GM19328 (cell line): Measurements from ENCODE around the gene LBX2.
"Not testable (repeated sequence)": the region's sequence is repeated elsewhere in the genome, so short reads cannot be mapped to it uniquely, and the experiment has no call there.

Experiments
- ATAC-seq: cut with Tn5 transposase; IDR thresholded peaks from one replicate; pipeline ENCODE4 v1.9.1; 2021; ENCODE audit warnings: mild to moderate bottlenecking, moderate library complexity; ENCODE audit not compliant: unreplicated experiment

LBX2 gene

GRCh38 chr2:74486141-74486540 lies 13.3 kb downstream of the LBX2 start:
- ATAC-seq = no peak

GRCh38 chr2:74483675-74484164 lies 15.7 kb downstream of the LBX2 start:
- ATAC-seq = not testable (repeated sequence)

DNA sequence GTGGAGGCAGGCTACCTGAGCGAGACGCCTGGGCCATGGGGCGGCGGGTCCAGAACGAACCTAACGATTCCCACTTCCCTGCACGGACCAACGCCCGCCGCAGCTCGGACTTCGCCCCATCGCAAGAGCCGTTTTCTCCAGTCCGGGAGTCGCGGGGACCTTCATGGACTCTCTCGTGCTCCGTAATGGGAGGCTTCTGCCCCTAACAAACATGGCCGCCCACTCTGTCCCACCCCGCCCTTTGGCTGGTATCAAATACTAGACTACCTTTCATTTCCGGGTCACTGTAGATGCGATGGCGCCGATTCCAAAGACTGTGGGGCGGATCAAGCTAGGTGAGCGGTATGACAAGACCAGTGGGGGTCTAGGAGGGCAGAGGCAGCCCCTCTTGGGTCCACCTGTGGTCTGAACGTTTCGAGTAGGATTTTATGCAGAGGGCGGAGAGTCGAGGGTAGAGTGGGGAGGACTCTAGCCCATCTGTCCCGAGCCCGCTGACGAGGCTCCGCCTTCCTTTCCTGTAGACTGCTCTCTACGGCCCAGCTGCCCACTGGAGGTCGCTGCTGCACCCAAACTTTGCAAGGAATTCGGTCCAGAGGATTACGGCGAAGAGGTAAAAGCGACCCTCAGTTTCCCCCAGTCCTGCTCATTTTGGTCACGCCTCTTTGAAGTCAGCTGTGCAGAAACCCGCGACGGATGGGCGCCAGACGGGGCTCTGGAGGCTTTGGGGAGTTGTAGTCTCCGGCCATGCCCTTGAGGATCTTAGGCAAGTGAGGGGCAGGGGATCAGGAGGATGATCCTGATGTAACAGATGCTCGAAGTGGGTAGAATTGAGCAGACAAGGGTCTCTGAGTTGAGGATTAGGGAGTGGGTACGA lies 16.4 kb downstream of the LBX2 start, which contains the start of the genes CCDC142 and TTC31:
TSS of gene CCDC142 (minus strand) at position 198 of the 874 bp plus-strand sequence. CDS start at position 37, 161 bp downstream.
TSS of gene TTC31 (plus strand) at position 281 of the 874 bp plus-strand sequence. CDS start at position 296, 15 bp downstream.
- ATAC-seq = peak; percentile 86

GRCh38 chr2:74481961-74482800 lies 17.2 kb downstream of the LBX2 start:
- peak; percentile 32 for ATAC-seq

GRCh38 chr2:74481431-74481830 lies 18.0 kb downstream of the LBX2 start:
- ATAC-seq = no peak

DNA sequence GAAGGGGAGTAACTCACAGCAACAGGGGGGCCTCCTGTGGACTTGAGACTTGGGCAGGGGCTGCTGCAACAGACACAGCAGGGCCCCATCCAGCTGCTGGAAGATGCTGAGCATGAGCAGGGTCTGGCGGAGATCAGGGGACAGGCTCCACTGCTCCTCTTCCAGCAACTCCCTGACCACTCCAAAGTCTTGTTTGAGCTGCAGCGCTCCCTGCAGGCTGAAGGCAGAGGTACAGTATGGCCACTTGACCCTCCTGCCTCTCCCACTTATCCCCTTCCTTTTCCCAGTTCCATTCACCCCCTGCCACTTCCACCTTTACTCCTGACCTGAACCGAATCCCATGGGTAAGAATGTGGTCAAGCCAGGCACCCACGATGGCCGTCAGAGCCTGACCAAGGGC lies 24.5 kb downstream of the LBX2 start:
- ATAC-seq = no peak

GRCh38 chr2:74474481-74474880 lies 24.9 kb downstream of the LBX2 start:
- no peak for ATAC-seq

GRCh38 chr2:74472945-74473258 lies 26.5 kb downstream of the LBX2 start:
- no peak for ATAC-seq

GRCh38 chr2:74472086-74472944 lies 27.1 kb downstream of the LBX2 start, which contains the start of gene MRPL53:
Gene MRPL53, minus strand, starts transcription at chr2:74472680. Its CDS starts 20 bp downstream, at chr2:74472660.
- ATAC-seq = peak; percentile 85

GRCh38 chr2:74471332-74472065 lies 27.9 kb downstream of the LBX2 start:
- ATAC-seq = no peak

GRCh38 chr2:74470742-74471141 lies 28.7 kb downstream of the LBX2 start:
- ATAC-seq = not testable (repeated sequence)

- no peak for ATAC-seq
Measured at GRCh38 chr2:74464406-74464805, 35.0 kb downstream of the LBX2 start.

DNA sequence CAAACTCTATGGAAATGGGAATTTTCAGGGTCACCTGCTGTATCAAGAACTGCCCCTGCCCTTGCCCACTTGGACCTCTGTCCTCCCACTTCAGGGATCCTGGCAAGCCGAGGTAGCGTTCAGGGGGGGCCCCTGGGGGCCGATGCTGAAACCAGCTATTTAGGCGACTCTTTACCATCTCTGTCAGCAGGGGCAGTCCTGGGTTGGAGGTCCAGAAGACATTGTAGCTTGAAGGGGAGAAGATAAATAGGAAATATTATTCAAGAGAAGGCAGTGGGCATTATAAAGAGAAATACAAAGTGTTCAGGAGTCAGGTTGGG lies 36.7 kb downstream of the LBX2 start:
- ATAC-seq = no peak

DNA sequence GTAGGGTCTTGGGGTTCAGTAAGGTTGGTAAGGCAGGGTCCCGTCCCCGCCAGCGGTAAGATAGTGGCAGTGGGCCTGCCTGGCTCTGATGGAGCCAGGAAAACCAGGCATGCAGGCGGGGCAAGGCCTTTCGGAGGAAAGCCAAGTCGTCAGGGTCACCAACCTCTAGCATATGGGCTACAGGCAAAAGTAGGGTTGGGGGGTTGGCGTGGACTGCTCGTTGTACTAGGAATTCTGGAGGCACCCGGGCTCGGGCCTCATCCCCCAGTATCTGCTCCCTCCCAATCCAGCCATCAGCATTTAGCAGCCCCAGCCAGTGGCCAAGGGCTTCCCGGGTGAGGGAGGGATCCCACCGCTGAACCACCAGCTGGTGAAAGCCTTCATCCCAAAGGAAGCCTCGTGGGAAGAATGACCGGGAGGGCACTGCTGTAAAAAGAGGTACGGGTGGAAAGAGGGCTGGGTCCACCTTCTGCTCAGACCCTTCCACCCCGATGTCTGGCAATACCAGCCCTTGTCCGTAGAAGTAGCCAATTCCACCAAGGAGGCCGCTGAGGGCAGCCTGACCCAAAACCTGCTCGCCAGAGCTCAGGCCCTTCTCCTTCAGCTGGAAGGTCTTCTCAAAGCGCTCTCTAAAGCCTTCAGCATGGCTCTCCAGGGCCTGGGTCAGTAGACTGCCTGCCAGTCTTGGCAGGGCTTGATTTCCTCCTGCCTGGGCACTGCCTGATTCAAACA lies 37.2 kb downstream of the LBX2 start:
- no peak for ATAC-seq

- ATAC-seq = no peak
Measured at GRCh38 chr2:74461187-74462053, 38.0 kb downstream of the LBX2 start.

DNA sequence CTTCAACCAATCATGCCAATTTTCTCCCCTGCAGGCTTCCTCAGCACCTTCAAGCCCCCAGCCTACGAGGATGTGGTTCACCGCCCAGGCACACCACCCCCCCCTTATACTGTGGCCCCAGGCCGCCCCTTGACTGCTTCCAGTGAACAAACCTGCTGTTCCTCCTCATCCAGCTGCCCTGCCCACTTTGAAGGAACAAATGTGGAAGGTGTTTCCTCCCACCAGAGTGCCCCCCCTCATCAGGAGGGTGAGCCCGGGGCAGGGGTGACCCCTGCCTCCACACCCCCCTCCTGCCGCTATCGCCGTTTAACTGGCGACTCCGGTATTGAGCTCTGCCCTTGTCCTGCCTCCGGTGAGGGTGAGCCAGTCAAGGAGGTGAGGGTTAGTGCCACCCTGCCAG lies 39.2 kb downstream of the LBX2 start:
- ATAC-seq = not testable (repeated sequence)

GRCh38 chr2:74459503-74460118 lies 39.8 kb downstream of the LBX2 start:
- not testable (repeated sequence) for ATAC-seq

DNA sequence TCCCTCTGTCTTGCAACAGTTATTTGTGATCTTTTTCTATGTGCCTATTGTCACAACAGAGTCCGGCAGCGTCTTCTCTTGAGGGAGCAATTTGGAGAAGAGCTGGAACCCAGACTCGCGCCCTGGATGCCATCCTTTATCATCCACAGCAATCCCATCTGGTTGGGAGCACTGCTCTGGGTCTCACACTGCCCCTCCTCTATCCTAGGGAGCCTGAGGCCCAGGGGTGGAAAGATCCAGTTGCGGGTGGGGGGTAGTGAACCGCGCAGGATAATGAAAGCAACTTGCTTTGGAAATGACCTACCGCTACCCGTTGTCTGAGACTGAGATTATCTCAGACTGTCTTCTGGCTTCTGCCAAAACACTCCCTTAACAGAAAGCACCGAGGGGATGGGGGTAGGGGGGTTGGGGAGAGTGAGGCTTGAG lies 40.5 kb downstream of the LBX2 start:
- no peak for ATAC-seq
